ENCODE results near the gene CTBP2.

Gene CTBP2

DNA sequence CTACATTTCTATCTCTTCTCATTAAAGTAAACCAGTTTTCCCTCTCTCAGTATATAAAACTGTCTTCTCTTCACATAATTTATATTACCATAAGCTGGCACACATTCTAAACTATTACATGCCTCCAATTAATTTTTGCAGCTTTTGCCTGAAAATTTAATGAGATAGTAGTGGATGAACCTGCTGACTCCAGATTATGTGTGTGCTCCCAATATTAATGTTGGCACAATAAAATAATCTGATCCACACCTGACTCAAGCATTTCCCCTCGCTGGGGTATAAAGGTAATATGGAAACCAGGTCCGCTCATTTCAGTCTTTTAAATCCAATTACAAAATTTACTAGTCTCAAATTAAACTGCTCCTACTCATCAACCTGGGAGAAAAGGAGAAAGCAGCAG, 63.4 kb downstream of the CTBP2 start:
- DNase-seq (ENCODE audit: low read depth), result no peak
- TF ChIP-seq, protein P1, sequence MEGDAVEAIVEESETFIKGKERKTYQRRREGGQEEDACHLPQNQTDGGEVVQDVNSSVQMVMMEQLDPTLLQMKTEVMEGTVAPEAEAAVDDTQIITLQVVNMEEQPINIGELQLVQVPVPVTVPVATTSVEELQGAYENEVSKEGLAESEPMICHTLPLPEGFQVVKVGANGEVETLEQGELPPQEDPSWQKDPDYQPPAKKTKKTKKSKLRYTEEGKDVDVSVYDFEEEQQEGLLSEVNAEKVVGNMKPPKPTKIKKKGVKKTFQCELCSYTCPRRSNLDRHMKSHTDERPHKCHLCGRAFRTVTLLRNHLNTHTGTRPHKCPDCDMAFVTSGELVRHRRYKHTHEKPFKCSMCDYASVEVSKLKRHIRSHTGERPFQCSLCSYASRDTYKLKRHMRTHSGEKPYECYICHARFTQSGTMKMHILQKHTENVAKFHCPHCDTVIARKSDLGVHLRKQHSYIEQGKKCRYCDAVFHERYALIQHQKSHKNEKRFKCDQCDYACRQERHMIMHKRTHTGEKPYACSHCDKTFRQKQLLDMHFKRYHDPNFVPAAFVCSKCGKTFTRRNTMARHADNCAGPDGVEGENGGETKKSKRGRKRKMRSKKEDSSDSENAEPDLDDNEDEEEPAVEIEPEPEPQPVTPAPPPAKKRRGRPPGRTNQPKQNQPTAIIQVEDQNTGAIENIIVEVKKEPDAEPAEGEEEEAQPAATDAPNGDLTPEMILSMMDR (IDR thresholded peaks at IDR 0.05; ENCODE audit: control insufficient read depth, insufficient read depth, low read depth, low read length, missing control alignments), result no peak
- H3K4me3 ChIP-seq (ENCODE audit: control insufficient read depth, low read depth, low read length), result no peak overlapping the region

DNA sequence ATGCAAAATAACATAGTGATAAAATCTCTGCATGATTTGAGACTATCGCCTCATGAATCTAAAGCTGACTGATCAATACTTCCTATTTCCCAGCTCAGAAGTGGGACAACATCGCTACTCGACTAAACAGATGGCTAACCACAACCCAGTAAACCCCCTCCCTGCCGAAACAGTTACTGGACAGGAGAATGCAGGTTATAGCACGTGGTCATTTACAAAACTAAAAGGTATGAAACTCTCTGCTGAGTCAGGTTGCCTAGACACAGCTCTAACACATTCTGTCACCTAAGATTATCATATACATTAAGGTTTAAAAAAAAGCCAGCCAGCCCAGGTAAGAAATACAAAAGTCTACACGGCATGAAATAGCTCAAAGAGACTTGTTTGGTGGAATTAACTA, 64.0 kb downstream of the CTBP2 start:
- no peak for DNase-seq (ENCODE audit: low read depth)
- TF ChIP-seq, protein P1 (IDR thresholded peaks at IDR 0.05; ENCODE audit: control insufficient read depth, insufficient read depth, low read depth, low read length, missing control alignments), result no peak
- H3K4me3 ChIP-seq (ENCODE audit: control insufficient read depth, low read depth, low read length), result no peak overlapping the region

DNA sequence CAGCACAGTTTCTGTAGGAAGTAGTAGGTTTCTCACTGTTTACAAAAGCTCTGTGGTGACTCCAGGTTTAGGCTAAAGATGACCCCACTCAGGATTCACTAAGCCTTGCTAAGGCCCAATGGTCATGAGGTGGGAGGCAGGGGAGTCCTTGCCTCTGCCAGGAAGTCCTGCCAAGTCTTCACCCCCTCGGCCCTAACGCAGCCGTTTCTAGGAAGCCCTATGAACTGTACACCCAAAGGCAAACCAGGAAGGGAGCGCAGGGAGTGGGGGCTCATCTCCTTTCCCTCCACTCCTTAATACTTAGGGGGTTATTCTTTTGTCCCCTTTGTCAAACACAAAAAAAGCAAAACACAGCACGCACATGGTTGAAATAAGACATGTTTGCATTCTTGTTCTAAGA, 64.6 kb downstream of the CTBP2 start:
- TF ChIP-seq, protein P1 (IDR thresholded peaks at IDR 0.05; ENCODE audit: control insufficient read depth, insufficient read depth, low read depth, low read length, missing control alignments), result no peak
- H3K4me3 ChIP-seq (ENCODE audit: control insufficient read depth, low read depth, low read length), result no peak overlapping the region
- no peak for DNase-seq (ENCODE audit: low read depth)

DNA sequence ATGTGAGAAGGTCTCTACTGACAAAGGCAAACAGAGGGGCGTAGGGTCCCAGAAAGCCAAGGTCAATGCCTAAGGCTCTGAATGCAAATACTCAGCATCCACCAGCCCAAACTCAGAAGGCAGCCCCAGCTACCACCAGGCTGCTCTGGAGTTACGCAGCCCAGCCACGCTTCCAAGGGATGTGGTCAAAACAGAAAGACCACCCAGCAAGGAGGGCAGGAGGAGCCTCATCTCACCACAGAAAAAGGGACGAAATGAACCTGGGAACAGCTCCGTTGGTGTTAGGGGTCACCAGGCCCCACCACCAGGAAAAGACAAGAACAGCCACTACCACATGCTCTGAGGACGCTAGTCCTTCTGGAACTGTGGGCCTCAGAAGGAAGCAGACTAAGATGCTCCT, 65.1 kb downstream of the CTBP2 start:
- TF ChIP-seq, protein P1 (IDR thresholded peaks at IDR 0.05; ENCODE audit: control insufficient read depth, insufficient read depth, low read depth, low read length, missing control alignments), result no peak
- H3K4me3 ChIP-seq (ENCODE audit: control insufficient read depth, low read depth, low read length), result no peak overlapping the region
- no peak for DNase-seq (ENCODE audit: low read depth)

DNA sequence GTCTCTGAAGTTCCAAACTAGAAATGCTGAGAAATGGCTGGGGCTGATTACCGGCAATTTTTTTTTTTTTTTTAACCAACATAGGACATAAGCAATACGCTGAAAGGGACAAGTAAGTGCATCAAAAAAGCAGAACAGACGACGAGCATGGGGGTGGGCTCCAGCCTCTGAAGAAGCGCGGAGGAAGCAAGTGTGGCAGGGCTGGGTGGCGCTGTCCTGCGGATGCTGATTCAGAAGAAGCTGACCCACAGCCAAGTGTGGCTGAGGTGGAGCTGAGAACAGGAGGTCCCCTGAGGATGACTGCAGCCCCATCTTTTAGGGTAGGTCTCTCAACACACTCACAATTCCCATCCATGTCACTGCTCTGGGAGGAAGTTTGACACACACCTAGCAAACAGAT, 65.6 kb downstream of the CTBP2 start:
- TF ChIP-seq, protein P1 (IDR thresholded peaks at IDR 0.05; ENCODE audit: control insufficient read depth, insufficient read depth, low read depth, low read length, missing control alignments), result no peak
- H3K4me3 ChIP-seq (ENCODE audit: control insufficient read depth, low read depth, low read length), result no peak overlapping the region
- no peak for DNase-seq (ENCODE audit: low read depth)

DNA sequence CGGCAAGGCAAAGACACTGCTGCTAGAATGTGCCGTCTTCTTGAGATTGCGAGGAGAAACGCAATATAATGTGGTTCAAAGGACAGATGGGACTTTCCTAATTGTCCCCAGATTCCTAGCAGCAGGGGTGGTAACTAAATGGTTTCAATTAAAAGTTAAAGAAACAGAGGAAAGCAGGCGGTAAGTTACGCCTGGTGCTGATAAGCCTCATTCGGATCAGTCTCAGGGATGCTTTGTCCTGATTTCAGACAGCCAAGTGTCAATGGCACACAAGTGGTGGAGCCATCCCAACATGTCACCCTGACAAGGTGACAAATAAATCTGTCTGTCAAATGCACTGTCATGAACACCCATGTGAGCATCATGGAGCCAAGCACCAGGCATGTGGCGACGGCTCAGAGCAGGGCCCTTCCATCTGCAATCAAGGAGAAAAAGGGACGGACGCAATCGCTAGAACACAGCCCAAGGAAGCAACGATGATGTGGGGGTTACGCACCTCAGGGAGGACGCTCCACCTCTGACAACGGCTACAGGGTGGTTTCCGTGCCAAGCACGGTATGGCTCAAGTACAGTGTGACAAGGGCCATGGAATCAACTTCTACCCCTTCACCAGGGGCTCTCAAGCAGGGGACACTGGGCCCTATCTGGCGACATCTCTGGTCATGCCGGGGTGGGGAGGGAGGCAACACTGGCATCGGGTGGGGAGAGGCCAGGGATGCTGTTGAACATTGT, 66.2 kb downstream of the CTBP2 start:
- H3K4me3 ChIP-seq (ENCODE audit: control insufficient read depth, low read depth, low read length), result no peak overlapping the region
- TF ChIP-seq, protein P1 (IDR thresholded peaks at IDR 0.05; ENCODE audit: control insufficient read depth, insufficient read depth, low read depth, low read length, missing control alignments), result no peak

More for the DNA sequence above, 66.2 kb downstream of the CTBP2 start:
- DNase-seq (ENCODE audit: low read depth), result no peak
